SH-SY5Y (cell line): ENCODE measurements around the gene LOC128125822.

Experiments used
- GATA2 ChIP-seq: IDR thresholded peaks from 2 replicates; pipeline ENCODE4 v1.6.1; 2011; ENCODE audit warnings: mild to moderate bottlenecking, low read depth, low read length
- GATA3 ChIP-seq: IDR thresholded peaks from 2 replicates; pipeline ENCODE4 v1.6.1; 2011; ENCODE audit warnings: low read depth, mild to moderate bottlenecking, low read length, moderate library complexity

DNA sequence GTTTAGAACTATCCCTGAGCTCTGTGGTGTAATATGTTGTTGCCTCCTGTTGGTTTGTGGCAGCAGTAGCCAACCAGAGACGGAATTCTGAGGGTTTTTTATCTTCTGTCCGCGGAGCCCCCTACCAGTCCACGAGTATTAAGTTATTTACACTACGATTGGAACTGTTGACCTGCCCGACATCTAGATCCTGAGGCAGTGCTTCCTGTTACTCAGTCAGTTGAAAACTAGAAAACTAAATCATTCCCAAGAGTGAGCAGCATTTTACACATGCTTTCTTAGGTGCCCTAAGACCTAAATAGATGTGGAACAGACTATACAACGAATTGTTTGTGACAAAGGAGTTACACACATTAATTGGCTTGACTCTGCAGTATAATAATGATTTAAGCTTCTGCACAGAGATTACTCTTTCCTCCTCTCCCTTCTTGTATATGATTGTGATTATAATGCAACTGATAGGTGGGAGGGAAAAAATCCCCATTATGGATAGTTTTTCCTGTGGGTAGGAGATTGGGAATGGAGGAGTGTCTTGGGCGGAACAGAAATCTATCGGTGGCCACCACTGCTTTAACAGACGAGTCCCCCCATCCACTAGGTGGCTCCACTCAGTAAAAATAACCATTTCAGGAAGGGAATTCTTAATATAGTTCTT is 1.7 kb downstream of the LOC128125822 start:
- TF ChIP-seq GATA2 (no peak), GATA3 (no peak)
